ENCODE measurements around the gene ZNF688. TPM values are rescaled to one million over a fixed set of nuclear protein-coding genes. Genes with fewer than 3 reads are reported as not detected.
A peak's percentile ranks its signal among the peaks of the same experiment; 100 is the strongest.

The ZNF688 gene
- total and polyA plus RNA-seq, 10 donors, result 10.7 to 43.5 (median 24.8) TPM

DNA sequence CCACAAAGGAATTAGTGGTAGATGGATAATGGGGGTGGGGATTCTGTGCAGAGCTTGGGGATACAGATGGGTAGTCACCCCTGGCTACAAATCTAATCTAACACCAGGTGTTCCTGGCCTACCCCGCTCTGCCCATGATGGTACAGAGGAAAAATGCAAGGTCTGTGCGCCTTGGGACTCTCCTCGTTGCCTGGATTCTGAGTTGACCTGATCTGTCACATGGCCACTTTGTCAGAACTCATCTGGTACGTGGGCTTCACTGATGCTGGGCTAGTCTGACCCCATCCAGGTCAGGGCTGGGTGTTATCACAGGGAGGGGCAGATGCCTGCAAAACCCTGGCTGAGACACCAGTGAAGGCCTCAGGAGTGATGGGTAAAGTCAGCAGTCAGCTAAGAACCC lies 18.6 kb downstream of the ZNF688 start:
- Histone ChIP-seq H3K4me3 (no peak overlapping the region), H3K36me3 (peaks cover 0 to 44% (median 23%) of the 10 kb centered on the region in 6 donors), H3K27ac (peak overlapping the region in 5 of 8 donors; percentile 8 to 65 (median 43)), H3K27me3 (replicated peaks in 1 of 7) (no peaks in the 10 kb centered on the region), H3K4me1 (peaks cover 18 to 73% (median 51%) of the 10 kb centered on the region in 6 donors), H3K9me3 (no peaks in the 10 kb centered on the region)
- WGBS, 5 donors, result 88 to 100% (median 91%) methylated on average over 4 of the region's 4 CpGs
- intact Hi-C loops (cut with DNase I; ENCODE audit: low total_unique reads), result no loop called here
- DNase-seq, result no peak
- TF ChIP-seq POLR2AphosphoS5 (IDR thresholded peaks at IDR 0.05) (no peak), CTCF (IDR thresholded peaks at IDR 0.05 in 8 of 11, conservative IDR thresholded peaks at IDR 0.05 in 3 of 11) (no peak), POLR2A (IDR thresholded peaks at IDR 0.05) (no peak)

DNA sequence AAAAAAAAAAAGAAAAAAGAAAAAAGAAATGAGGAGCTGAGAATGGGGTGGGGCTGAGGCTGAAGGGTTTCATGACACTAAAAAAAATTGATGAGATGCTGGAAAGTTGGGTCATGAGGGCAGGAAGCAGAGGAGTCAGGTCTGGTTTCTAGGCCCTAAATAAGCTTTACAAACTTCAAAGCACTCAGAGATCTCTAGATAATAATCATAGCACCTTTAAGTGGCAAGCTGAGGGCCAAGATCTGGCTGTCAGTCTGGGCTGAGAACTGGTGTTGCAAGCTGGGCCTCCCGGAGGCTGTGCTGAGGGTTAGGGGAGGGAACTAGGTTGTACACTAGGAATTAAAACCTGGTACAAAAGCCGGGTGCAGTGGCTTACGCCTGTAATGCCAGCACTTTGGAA lies 19.7 kb downstream of the ZNF688 start:
- intact Hi-C loops (cut with DNase I; ENCODE audit: low total_unique reads), result no loop called here
- peaks cover 0 to 44% (median 23%) of the 10 kb centered on the region in 6 donors for H3K36me3 ChIP-seq
- no peaks in the 10 kb centered on the region for H3K9me3 ChIP-seq
- no peak for DNase-seq
- H3K4me1 ChIP-seq, result peaks cover 11 to 61% (median 40%) of the 10 kb centered on the region in 6 donors
- TF ChIP-seq POLR2AphosphoS5 (IDR thresholded peaks at IDR 0.05) (peak in 1 of 3 donors; percentile 30), CTCF (IDR thresholded peaks at IDR 0.05 in 8 of 11, conservative IDR thresholded peaks at IDR 0.05 in 3 of 11) (no peak)
- no peak overlapping the region for H3K4me3 ChIP-seq
- H3K27me3 ChIP-seq (replicated peaks in 1 of 7), result no peaks in the 10 kb centered on the region
- peak overlapping the region in 7 of 8 donors; percentile 1 to 65 (median 43) for H3K27ac ChIP-seq
- WGBS, 5 donors, result 43 to 64% (median 62%) methylated on average over 3 of the region's 3 CpGs

DNA sequence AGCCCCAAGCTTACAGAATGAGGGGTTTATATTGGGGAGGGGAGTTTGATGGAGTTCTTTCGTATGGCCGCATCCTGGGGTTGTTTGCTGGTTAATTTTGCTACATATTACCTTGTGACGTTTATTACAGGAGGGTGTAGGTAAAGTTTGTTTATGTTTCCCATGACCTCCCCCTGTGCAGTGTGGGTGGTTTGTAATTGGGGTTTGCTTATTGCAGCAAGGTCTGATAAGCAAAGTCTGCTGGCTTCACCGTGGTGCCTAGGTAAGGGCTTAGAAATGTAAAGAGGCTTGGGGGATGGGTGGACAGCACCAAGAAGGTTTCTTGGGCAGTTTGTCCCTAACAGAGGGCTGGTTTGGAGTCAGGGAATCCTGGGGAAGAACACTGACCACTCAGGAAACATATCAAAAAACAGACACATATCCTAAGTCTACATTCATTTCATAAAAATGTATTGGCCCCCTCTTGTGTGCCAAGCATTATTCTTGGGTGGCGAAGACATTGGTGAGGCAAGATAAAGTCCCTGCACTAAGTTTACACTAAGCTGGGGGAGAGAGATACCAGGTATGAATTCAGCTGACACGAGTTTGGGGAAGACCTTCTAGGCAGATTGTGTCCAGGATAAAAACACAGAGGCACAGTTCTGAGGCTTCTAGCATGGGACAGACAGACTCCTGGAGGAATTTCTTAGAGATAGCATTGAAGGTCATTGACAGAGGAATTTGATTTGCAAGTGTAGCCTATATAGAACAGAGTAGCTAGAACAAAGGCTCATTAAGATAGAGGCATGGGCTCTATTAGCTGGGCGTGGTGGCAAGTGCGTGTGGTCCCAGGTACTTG lies 22.9 kb downstream of the ZNF688 start:
- WGBS, 5 donors, result 81 to 87% (median 85%) methylated on average over 8 of the region's 8 CpGs
- peaks cover 0 to 14% (median under 1%) of the 10 kb centered on the region in 6 donors for H3K36me3 ChIP-seq

More for the DNA sequence above, 22.9 kb downstream of the ZNF688 start:
- peaks cover 6 to 35% (median 22%) of the 10 kb centered on the region in 6 donors for H3K4me1 ChIP-seq
- intact Hi-C loops (cut with DNase I; ENCODE audit: low total_unique reads), result no loop called here
- TF ChIP-seq POLR2A (IDR thresholded peaks at IDR 0.05) (no peak), POLR2AphosphoS5 (IDR thresholded peaks at IDR 0.05) (no peak), CTCF (IDR thresholded peaks at IDR 0.05 in 8 of 11, conservative IDR thresholded peaks at IDR 0.05 in 3 of 11) (no peak)
- H3K27me3 ChIP-seq (replicated peaks in 1 of 7), result no peaks in the 10 kb centered on the region
- DNase-seq, result no peak
- H3K4me3 ChIP-seq, result no peak overlapping the region
- H3K27ac ChIP-seq, result no peak overlapping the region
- no peaks in the 10 kb centered on the region for H3K9me3 ChIP-seq

All from spleen (tissue), 11 donors.